Hematopoietic multipotent progenitor cell treated with erythropoietin and hydrocortisone succinate and interleukin-3 and kit ligand, for 17 days (in vitro differentiated cells): ENCODE results near the gene HNMT.
"Not testable (repeated sequence)": the region's sequence is repeated elsewhere in the genome, so short reads cannot be mapped to it uniquely, and the experiment has no call there.

ENCODE experiments used
- DNase-seq: peaks from one replicate; pipeline ENCODE4 v3.0.0-alpha.2; 2015; ENCODE audit warnings: low spot score

The HNMT gene

DNA sequence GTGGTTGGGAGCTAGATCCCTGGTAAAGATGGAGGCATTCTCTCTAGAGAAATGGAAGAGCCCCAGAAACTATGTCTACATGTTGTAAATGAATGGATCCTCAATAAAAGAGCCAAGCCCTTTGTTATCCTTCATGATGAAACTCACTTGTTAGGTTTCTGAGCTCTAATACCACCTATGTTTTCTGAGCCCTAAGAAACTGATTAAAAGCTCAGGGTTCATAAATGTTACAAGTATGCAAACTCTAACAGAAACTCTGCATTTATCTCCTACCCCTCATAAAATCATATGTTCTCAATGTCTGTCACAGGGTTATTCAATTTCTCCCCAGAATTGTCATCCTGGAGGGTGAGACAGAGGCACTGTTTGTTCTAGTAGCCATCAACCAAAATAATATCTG, 18.0 kb upstream of the HNMT start:
- no peak for DNase-seq

DNA sequence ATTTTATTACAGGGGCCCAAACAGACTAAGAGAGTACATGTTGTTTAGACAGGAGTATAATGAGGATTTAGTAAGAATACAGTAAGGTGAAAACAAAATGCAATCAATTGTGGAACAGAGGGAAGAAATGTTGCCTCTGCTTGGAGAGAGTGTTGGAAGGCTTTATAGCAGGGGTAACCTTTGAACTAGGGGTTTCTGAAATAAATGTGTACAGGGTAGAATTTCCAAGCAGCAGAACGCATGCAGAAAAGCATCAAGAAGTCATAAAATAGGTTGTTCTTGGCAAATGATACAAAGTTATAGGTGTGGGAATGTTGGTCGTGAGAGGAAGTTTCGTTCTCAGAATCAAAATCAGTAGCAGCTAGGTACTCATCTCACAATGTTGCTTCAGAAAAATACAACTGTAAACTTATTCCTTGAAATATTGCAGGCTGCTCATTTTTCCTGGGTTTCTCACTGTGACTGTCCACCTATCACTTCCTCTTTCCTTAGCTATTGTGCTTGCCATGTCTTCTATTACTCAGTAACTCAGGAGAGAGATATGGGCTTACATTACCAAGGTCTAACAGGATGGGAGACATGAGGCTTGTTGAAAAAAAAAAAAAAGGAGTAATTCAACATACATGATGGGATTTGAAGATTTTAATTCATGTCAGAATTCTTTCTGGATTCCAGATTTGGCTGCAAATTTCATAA, 17.1 kb upstream of the HNMT start:
- DNase-seq = no peak

DNA sequence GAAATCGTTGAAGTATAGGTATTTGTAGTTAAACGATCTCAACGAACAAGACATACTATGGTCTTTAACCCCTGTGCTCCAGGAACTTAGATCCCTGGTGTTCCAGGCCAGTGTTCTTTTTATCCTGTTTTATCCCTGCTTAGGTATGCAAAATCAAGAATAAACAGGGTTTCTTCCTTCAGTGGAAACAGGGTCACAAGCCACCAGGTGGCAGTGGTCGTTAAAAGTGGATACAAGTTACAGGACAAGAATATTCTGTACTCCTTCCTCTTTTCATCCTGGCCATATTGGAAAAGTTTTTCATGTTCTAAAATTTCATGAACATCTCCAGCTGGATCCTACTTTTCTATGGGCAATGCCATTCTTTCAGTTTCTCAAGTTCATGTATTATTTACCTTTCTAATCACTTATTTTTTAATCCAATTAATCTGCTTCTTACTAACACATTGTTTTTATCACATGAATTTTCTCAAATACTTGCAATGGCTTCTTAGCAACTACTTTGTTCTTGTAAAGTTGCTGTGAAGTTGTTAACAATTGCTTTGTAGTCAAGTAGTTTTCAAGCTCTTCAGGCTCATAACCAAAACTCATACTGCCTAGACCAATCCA, 16.4 kb upstream of the HNMT start:
- peak; percentile 17 for DNase-seq

DNA sequence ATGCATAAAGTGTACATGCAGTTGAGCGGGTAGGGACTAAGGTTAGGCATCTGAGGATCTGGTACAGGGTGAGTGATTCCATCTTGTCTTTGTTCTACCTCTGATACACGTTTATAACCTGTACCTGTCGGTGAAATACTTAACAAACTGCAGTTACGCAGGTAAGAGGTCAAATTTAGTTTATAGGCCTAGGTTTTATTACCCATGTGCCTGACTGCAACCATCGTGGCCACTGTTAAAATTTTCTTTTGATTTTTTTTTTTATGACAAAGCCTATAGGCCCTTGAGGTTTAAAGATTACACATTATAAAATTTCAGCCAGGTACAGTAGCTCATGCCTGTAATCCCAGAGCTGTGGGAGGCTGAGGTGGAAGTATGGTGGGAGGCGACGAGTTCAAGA, 15.4 kb upstream of the HNMT start:
- DNase-seq = no peak

DNA sequence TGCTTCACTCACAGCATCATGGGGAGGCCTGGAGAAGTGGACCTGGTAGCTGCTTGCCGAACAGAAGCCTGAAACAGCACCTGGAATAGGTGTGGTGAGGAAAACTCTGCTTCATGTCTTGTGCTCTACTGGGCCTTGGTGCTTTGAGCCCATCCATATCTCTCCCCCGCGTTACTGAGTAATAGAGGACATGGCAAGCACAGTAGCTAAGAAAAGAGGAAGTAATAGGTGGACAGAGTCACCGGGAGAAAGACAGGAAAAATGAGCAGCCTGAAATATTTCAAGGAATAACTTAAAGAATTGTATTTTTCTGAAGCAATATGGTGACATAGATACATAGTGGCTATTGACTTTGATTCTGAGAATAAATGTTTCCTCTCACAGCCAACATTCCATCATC, 14.0 kb upstream of the HNMT start:
- DNase-seq = no peak

DNA sequence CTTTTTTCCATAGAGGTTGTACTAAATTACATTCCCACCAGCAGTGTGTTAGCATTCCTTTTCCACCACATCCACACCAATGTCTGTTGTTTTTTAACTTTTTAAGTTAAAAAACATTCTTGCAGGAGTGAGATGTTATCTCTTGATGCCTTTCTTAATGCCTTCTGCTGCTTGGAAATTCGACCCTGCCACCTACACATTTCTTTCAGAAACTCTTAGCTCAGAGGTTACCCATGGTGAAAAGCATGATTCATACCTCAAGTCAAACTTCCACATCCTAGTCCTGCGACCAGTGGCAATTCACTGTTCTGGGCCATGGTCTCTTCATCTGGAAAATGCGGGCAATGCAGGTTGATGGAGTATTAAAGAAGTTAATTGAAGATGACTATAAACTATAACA, 12.7 kb upstream of the HNMT start:
- DNase-seq = no peak

DNA sequence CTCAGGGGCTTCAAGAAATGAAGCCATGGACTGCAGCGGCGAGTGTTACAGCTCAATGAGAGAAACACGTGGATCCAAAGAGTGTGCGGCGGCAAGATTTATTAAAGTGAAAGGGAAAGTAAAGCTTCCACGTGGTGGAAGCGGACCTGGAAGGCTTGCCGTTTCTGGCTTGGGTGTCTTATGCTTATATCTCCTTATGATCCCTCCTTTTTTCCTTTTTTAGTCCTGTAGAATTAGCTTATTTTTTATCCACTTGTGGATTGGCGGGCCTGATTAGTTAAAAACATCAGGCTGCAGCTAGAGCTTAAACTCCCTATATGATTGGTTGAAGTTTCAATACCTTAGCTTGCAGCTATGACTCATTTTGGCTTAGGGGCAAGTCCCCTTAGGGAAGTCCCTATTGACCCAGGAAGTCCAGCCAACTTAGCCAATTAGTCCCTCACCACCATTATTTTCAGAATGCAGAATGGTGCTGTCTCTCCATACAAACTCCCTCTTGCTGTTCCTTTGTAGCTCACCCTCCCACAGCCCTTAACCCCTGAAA, 11.6 kb upstream of the HNMT start:
- DNase-seq = no peak

DNA sequence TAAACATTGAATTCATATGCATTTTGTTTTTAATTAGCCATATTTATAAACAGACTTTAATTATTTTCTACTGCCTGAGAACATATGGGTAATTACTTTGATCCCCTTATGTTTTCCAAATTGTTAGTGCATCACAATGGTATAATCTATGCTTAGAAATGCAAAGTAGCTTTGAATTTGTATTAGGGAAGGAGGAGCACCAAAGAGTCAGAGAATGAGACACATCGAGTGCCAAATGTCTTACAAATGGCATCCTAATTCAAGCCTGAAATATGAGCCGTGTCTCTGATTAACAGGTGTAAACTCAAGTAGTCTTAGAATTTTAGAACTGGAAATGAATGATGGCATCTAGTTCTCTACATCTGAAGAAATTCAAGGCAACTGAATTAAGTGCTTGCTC, 8.7 kb upstream of the HNMT start:
- no peak for DNase-seq

- DNase-seq = no peak
Measured at GRCh38 chr2:137957033-137957432, 7.2 kb upstream of the HNMT start.

DNA sequence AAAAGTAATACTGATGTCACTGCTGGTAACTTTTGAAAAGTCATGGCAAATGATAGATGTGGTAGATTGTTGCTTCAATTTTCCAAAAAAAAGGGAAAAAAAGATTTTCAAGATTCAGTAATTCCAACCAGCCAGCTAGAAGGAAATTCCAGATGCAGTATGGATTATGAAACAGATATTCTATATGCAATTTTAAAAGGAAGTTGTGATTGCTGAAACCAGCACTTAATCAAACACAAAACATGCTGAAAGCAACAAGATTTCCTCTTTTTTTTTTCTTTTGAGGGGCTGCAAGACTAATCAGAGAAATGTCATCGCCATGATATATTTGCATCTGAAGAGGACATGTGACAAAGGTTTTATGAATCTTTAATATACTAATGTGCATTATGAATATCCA, 5.1 kb upstream of the HNMT start:
- no peak for DNase-seq

DNA sequence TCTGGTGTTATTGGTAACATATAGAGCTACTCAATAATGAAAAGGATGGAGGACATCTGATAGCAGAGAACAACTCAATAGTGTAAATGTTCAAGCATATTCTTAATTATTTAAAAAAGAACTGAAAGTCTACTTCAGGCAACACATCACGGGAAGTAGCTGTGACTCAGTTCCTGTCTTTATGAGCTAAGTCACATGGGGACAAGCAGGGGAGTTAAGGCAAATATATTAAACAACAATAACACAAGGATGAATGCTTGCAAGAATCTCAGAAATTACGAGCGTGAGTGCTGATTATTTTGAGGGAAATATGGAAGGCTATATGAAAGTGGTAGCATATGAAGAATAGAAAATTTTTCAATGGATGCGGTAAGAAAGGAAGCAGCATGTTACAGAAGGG, 4.0 kb upstream of the HNMT start:
- no peak for DNase-seq

- no peak for DNase-seq
Measured at GRCh38 chr2:137961602-137962001, 2.7 kb upstream of the HNMT start.

DNA sequence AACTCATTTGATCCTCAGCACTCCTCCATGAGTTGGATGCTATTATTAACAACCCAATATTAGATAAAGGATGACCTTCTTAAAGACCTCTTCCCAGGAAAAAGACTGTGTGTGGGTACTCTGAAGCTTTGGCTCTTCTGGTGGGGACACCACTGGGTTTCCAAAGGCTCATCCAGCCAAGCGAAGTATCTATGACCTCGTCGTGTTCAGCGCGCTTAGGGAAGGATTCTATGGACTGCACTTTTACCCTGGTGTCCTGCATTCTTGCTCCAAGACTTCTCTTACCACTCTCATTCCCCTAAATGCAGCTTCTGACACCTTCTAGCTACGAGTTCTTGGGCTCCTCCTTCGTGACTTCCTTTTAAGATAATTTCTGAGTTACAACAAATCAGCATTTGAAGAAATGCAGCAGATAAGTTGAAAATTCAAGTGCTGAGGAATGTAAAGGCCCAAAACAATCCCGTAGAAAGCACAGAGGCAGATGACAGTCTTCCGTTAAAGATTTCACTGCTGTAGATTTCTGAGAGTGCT, 673 bp upstream of the HNMT start:
- DNase-seq = no peak

DNA sequence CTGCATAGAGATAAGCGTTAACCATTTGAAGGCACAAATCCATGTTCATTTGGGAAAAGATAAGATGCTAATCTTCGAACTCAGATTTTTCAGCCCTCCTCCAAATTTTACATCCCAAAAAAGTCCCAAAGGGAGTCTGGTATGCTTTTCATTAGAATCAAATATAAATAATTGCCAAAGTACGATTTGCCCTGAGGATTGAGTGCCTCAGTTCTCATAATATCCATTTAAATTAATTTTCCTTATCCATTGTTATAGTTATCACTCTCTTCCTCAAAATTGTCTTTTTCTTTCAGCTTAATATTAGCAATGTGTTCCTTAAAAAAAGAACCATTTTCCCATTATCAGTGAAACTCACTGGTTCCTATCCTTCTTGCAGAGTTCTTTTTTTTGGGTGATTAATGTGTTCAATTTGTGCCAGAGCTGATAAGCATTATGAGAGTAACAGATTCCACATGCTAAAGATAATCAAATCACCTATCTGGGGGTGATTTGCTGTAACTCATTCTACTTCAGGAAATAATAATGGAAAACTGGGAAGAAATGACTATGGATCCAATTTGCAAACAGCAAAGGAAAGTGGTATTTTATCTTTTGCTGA, 686 bp downstream of the HNMT start:
- no peak for DNase-seq

DNA sequence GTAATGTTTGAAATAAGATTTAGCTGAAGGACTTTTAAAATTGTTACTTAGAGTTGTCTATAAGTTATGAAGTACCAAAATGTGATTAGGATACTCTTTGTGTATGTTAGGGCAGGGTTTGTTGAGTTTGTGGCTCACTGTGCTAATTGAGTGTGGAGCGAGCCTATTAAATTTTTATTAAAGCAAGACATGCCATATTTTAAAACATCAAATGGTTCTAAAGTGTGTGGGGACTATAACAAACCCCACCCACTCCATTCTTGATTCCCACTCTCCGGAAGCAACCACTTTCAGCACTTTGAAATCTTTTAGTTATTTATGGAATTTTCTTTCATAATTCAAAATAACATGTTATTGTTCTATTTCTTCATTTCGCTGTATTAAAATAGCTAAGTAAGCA, 1.8 kb downstream of the HNMT start:
- DNase-seq = no peak

GRCh38 chr2:137967042-137967441, 2.8 kb downstream of the HNMT start:
- no peak for DNase-seq

DNA sequence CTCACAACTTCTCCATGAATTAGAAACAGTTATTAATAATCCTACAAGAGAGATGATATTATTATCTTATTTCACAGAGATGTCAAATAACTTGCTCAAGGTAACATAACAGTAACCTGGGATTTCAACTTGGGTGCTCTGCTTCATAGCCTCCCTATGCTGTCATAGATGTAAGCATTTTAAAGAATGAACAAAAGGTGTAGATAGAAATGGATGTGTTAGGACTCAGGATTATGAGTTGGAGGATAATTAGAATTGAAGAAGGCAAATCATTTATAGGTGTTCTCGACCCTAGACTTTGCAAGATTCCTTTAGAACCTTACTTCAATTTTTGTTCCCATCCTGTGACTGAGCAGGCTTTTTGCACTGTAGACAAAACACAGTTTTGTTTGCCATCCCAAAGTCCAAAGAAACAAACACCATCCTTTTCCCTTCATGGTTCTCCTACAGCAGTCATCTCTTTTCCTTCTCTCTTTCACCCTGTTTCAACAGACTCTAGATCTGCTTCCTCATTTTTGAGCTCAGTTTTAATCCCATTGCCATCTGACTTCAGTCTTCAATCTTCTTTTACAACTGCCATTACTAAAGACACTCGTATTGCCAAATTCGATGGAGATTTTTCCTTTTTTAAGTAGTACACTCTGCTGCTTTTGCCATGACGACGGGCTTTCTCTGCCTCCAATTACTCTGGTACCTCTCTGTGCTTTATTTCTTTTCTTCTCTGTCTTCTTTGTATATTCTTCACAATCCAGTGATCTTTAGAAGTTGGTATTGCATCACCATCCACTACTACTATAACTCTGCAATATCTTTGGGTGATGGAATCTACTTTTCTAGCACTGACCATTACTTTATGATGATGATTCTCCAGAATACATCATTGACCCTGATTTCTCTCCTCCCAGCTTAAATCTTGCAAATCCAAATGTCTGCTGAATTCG, 4.5 kb downstream of the HNMT start:
- DNase-seq = no peak

GRCh38 chr2:137969418-137969765, 5.1 kb downstream of the HNMT start:
- DNase-seq = no peak

DNA sequence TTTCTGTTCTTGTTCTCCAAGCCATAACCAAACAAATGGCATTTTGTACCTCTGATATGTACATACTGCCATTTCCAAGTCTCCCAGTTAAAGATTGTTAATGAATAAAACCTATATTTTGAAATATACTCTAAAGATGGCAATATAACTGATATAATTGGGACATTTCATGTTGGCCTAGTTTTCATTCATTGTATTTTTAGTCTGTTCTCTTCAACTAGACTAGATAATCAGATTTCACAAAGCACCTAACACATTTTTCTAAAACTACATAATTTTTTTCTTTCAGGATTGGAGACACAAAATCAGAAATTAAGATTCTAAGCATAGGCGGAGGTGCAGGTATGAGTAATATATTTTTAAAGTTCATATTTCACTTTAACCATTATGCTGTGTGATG, 5.6 kb downstream of the HNMT start:
- DNase-seq = no peak

DNA sequence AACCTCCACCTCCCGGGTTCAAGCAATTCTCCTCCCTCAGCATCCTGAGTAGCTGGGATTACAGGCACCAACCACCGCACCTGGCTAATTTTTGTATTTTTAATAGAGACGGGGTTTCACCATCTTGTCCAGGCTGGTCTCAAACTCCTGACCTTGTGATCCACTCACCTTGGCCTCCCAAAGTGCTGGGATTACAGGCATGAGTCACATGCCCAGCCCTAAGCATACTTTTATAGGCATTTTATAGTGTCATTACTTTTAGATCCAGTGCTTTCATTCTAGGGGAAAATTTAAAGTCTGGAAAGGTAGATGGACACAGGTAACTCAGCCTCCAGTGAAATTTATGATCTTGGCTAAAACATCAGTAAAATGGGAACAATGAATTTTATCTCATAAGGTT, 7.0 kb downstream of the HNMT start:
- DNase-seq = not testable (repeated sequence)

- DNase-seq = no peak
Measured at GRCh38 chr2:137973280-137973679, 9.0 kb downstream of the HNMT start.
